Measurements from ENCODE around the gene TPRN. TPM values are rescaled to one million over a fixed set of nuclear protein-coding genes. Genes with fewer than 3 reads are reported as not detected.

The TPRN gene
- total and polyA plus RNA-seq, 2 donors (not counting 3 experiments of a cell fraction or from before 2014, with no cell fraction given), result 4.3 to 12.4 TPM

DNA sequence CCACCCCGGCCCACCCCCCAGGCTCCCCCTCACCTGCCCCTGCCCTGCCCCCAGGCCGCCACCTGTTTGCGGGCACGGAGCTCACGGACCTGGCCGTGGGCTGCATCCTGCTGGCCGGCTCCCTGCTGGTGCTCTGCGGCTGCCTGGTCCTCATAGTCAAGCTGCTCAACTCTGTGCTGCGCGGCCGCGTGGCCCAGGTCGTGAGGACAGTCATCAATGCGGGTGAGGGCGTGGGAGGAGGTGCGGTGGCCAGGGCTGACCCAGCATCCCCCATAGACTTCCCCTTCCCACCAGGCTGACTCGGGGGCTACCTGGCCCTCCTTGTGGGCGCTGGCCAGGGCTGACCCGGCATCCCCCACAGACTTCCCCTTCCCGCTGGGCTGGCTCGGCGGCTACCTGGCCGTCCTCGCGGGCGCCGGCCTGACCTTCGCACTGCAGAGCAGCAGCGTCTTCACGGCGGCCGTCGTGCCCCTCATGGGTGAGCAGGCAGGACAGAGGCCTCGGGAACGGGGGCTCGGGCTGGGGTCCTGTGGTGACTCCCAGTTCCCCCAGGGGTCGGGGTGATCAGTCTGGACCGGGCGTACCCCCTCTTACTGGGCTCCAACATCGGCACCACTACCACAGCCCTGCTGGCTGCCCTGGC is 33.6 kb upstream of the TPRN start:
- DNase-seq (ENCODE audit: low read depth, low spot score), result no peak

More for the DNA sequence above, 33.6 kb upstream of the TPRN start:
- Histone ChIP-seq H3K27me3 (ENCODE audit: control insufficient read depth in 2 of 2, insufficient read depth in 2 of 2, low read length in 2 of 2) (no peaks in the 10 kb centered on the region), H3K27ac (ENCODE audit: insufficient read depth, low read depth, low read length) (no peak overlapping the region), H3K79me2 (ENCODE audit: control insufficient read depth, insufficient read depth, low read length) (peaks cover 4% of the 10 kb centered on the region), H3K4me1 (ENCODE audit: control insufficient read depth, extremely low read depth, insufficient read depth, low read length) (no peaks in the 10 kb centered on the region), H4K20me1 (replicated peaks; ENCODE audit: control insufficient read depth, extremely low read depth, insufficient read depth, low read length) (no peaks in the 10 kb centered on the region), H3K4me2 (ENCODE audit: insufficient read depth, low read length) (no peak overlapping the region), H3K4me3 (replicated peaks in 1 of 3; ENCODE audit: insufficient read depth in 1 of 3, low read depth in 1 of 3, low read length in 3 of 3) (no peak overlapping the region), H3K9me3 (replicated peaks; ENCODE audit: control insufficient read depth, insufficient read depth, low read length) (no peaks in the 10 kb centered on the region), H3K36me3 (ENCODE audit: control insufficient read depth in 2 of 2, extremely low read depth in 1 of 2, insufficient read depth in 2 of 2, low read length in 2 of 2) (no peaks in the 10 kb centered on the region), H3K9me1 (replicated peaks; ENCODE audit: control insufficient read depth, extremely low read depth, insufficient read depth, low read length) (no peaks in the 10 kb centered on the region), H3K9ac (replicated peaks; ENCODE audit: extremely low read depth, insufficient read depth, low read length) (no peak overlapping the region), H2AFZ (ENCODE audit: low read depth, low read length) (no peak overlapping the region)
- intact Hi-C loops (cut with micrococcal nuclease), result no loop called here
- TF ChIP-seq POLR2A (IDR thresholded peaks at IDR 0.05; ENCODE audit: low read depth, low read length) (no peak), JUN (IDR thresholded peaks at IDR 0.05; ENCODE audit: borderline replicate concordance, insufficient read depth, insufficient read length, low read depth) (no peak), MYC (IDR thresholded peaks at IDR 0.05; ENCODE audit: low read depth, low read length) (no peak), EZH2 (IDR thresholded peaks at IDR 0.05; ENCODE audit: borderline replicate concordance, low read depth, low read length, severe bottlenecking) (no peak), GATA2 (IDR thresholded peaks at IDR 0.05; ENCODE audit: insufficient read depth, insufficient read length, low read depth, low read length) (no peak), POLR2AphosphoS5 (IDR thresholded peaks at IDR 0.05; ENCODE audit: insufficient read depth, low read depth, low read length) (no peak), MAX (IDR thresholded peaks at IDR 0.05; ENCODE audit: insufficient read depth, insufficient read length) (no peak), FOS (IDR thresholded peaks at IDR 0.05; ENCODE audit: borderline replicate concordance, insufficient read depth, low read length) (no peak), CTCF (IDR thresholded peaks at IDR 0.05; ENCODE audit: extremely low read depth in 1 of 2, insufficient read depth in 1 of 2, low read depth in 1 of 2, low read length in 2 of 2) (no peak)
- ChIA-PET CTCF (interaction anchor here (0.9 to 1.3 kb wide), 5 partner anchors 11 to 205 kb away, joined by 3 to 9 read pairs (median 4); partner anchors contain the start of gene NPDC1), POLR2A (no interaction called here)
- FAIRE-seq, result no peak
- BruUV-seq (replicated peaks), result no TSS peak
- dilution Hi-C loops (cut with MboI; ENCODE audit: extremely low pct_ligation_motif_present, low sequenced_read_pairs), result no loop called here
